PC-9 (cell line): ENCODE data around the gene HTR1E. TPM values are rescaled to one million over a fixed set of nuclear protein-coding genes. Genes with fewer than 3 reads are reported as not detected.

Experiments used
- BruUV-seq: library from RNA; stranded (reverse); fragments of 400-500 nt; replicated peaks from 2 replicates; lab custom pipeline; 2021; lab: Mats Ljungman, UMichigan
- CTCF ChIA-PET: fragments of 300-600 bp; sonication (Branson Sonifier 250); formaldehyde crosslinking; loops from one replicate; lab custom pipeline; 2022; ENCODE audit warnings: antibody characterized with exemption; lab: Charles Lee
- POLR2A ChIA-PET: fragments of 300-600 bp; sonication (Branson Sonifier 250); formaldehyde crosslinking; loops from one replicate; lab custom pipeline; 2022; ENCODE audit warnings: antibody characterized with exemption; ENCODE audit not compliant: unreplicated experiment; lab: Charles Lee
- DNase-seq, 2 experiments: peaks; one replicate each; pipeline versions ENCODE4 v3.0.0 to v3.0.0-alpha.2; 2015 to 2022; ENCODE audit warnings: mixed read lengths in 1 of 2
- H2AFZ ChIP-seq: fragments of 200-600 bp; sonication (generic); 2 replicates; pipeline ENCODE4 v1.8.1; 2017; ENCODE audit warnings: antibody characterized with exemption
- H3F3A ChIP-seq: fragments of 200-600 bp; sonication (generic); 2 replicates; pipeline ENCODE4 v1.8.1; 2017; ENCODE audit warnings: antibody characterized with exemption, mild to moderate bottlenecking, low read depth; ENCODE audit not compliant: insufficient read depth
- H3K27ac ChIP-seq: fragments of 200-600 bp; sonication (generic); 2 replicates; pipeline ENCODE4 v1.6.1; 2016; ENCODE audit warnings: mixed run types
- H3K27me3 ChIP-seq: fragments of 200-600 bp; sonication (generic); 2 replicates; pipeline ENCODE4 v1.6.1; 2016; ENCODE audit warnings: low read depth, mixed run types; ENCODE audit not compliant: insufficient read depth
- H3K36me3 ChIP-seq: fragments of 200-600 bp; sonication (generic); 2 replicates; pipeline ENCODE4 v1.6.1; 2016; ENCODE audit warnings: low read depth, mixed run types
- H3K4me1 ChIP-seq: fragments of 200-600 bp; sonication (generic); replicated peaks from 2 replicates; pipeline ENCODE4 v1.6.1; 2016; ENCODE audit warnings: mixed run types; ENCODE audit not compliant: insufficient read depth
- H3K4me2 ChIP-seq: fragments of 200-600 bp; sonication (generic); 2 replicates; pipeline ENCODE4 v1.6.1; 2017; ENCODE audit warnings: mixed run types
- H3K4me3 ChIP-seq: fragments of 200-600 bp; sonication (generic); 2 replicates; pipeline ENCODE4 v1.6.1; 2016; ENCODE audit warnings: mixed run types
- H3K79me2 ChIP-seq: fragments of 200-600 bp; sonication (generic); 2 replicates; pipeline ENCODE4 v1.6.1; 2017; ENCODE audit warnings: low read depth, mixed run types
- H3K9me2 ChIP-seq: fragments of 200-600 bp; sonication (generic); 2 replicates; pipeline ENCODE4 v1.8.1; 2017; ENCODE audit warnings: mild to moderate bottlenecking; ENCODE audit not compliant: insufficient read depth
- H3K9me3 ChIP-seq: fragments of 200-600 bp; sonication (generic); 2 replicates; pipeline ENCODE4 v1.8.1; 2016; ENCODE audit warnings: low read depth; ENCODE audit not compliant: insufficient read depth
- H4K20me1 ChIP-seq: fragments of 200-600 bp; sonication (generic); 2 replicates; pipeline ENCODE4 v1.8.1; 2017; ENCODE audit not compliant: insufficient read depth
- CTCF ChIP-seq: fragments of 200-600 bp; sonication (generic); conservative IDR thresholded peaks from 2 replicates; pipeline ENCODE4 v1.6.1; 2017; ENCODE audit warnings: mixed run types, antibody characterized with exemption, mild to moderate bottlenecking, moderate library complexity
- EZH2 ChIP-seq: fragments of 200-600 bp; sonication (generic); IDR thresholded peaks from 2 replicates; pipeline ENCODE4 v1.8.0; 2017; ENCODE audit warnings: antibody characterized with exemption, low read depth
- intact Hi-C: fragments of 100-400 bp; cut with micrococcal nuclease; formaldehyde crosslinking; loops from one replicate; pipeline ENCODE4 v1.10.0; 2022; ENCODE audit not compliant: unreplicated experiment
- total RNA-seq: library from RNA; stranded (reverse); gene quantifications from 2 replicates; pipeline ENCODE4 v1.2.3, GENCODE V29; 2021

Gene HTR1E
- total RNA-seq, 1 experiment from 2014 or later: not detected

GRCh38 chr6:87045521-87046075 lies 108.3 kb downstream of the HTR1E start:
- ChIA-PET POLR2A (no interaction called here), CTCF (no interaction called here)
- Histone ChIP-seq H3K36me3 (no peaks in the 10 kb centered on the region), H3K4me2 (no peak overlapping the region), H3K9me2 (no peaks in the 10 kb centered on the region), H3K9me3 (no peaks in the 10 kb centered on the region), H3K27ac (no peak overlapping the region), H4K20me1 (no peaks in the 10 kb centered on the region), H3K4me3 (no peak overlapping the region), H3K27me3 (no peaks in the 10 kb centered on the region), H2AFZ (no peak overlapping the region), H3F3A (no peaks in the 10 kb centered on the region), H3K4me1 (no peaks in the 10 kb centered on the region), H3K79me2 (no peaks in the 10 kb centered on the region)
- no peak for DNase-seq
- intact Hi-C loops: no loop called here
- TF ChIP-seq CTCF (no peak), EZH2 (no peak)
- no TSS peak for BruUV-seq

GRCh38 chr6:87049779-87050178 lies 112.5 kb downstream of the HTR1E start:
- Histone ChIP-seq H3K36me3 (no peaks in the 10 kb centered on the region), H3K27me3 (no peaks in the 10 kb centered on the region), H3K4me2 (no peak overlapping the region), H3K27ac (no peak overlapping the region), H3K9me2 (no peaks in the 10 kb centered on the region), H3K4me3 (no peak overlapping the region), H3K9me3 (no peaks in the 10 kb centered on the region), H3F3A (no peaks in the 10 kb centered on the region), H2AFZ (no peak overlapping the region), H4K20me1 (no peaks in the 10 kb centered on the region), H3K4me1 (no peaks in the 10 kb centered on the region), H3K79me2 (no peaks in the 10 kb centered on the region)
- no peak for DNase-seq
- no peak for TF ChIP-seq EZH2
- no peak for TF ChIP-seq CTCF
- no TSS peak for BruUV-seq
- ChIA-PET POLR2A (no interaction called here), CTCF (interaction anchor here (0.5 kb wide), 1 partner anchor 91 kb away, joined by 3 read pairs; no protein-coding TSS in a partner anchor)
- intact Hi-C loops: no loop called here

GRCh38 chr6:87053312-87053711 lies 116.0 kb downstream of the HTR1E start:
- no peaks in the 10 kb centered on the region for H3K4me1 ChIP-seq
- ChIA-PET POLR2A (no interaction called here), CTCF (no interaction called here)
- H2AFZ ChIP-seq: no peak overlapping the region
- no peaks in the 10 kb centered on the region for H4K20me1 ChIP-seq
- no peaks in the 10 kb centered on the region for H3K36me3 ChIP-seq
- H3K4me2 ChIP-seq: no peak overlapping the region
- no peaks in the 10 kb centered on the region for H3K9me3 ChIP-seq
- no peak overlapping the region for H3K27ac ChIP-seq
- no TSS peak for BruUV-seq
- no peak for DNase-seq
- no peaks in the 10 kb centered on the region for H3F3A ChIP-seq
- TF ChIP-seq CTCF (no peak), EZH2 (no peak)
- intact Hi-C loops: no loop called here
- no peaks in the 10 kb centered on the region for H3K27me3 ChIP-seq
- no peaks in the 10 kb centered on the region for H3K9me2 ChIP-seq
- no peak overlapping the region for H3K4me3 ChIP-seq
- H3K79me2 ChIP-seq: no peaks in the 10 kb centered on the region
